Activated T-helper 1 cell treated with anti-CD3 and anti-CD28 coated beads, Interleukin-12 subunit alpha, Interleukin-12 subunit beta, Interleukin-2, Interleukin-4 antibody, amounts not matched to agents 30 ng/mL and 10 ng/mL and 1 ng/mL, durations not matched to agents 14 hours and 24 hours and 36 hours (primary cell): ENCODE data around the gene VCAM1. TPM values are rescaled to one million over a fixed set of nuclear protein-coding genes. Genes with fewer than 3 reads are reported as not detected.

Experiments used
- DNase-seq: peaks from one replicate; pipeline ENCODE4 v3.0.0; 2021; ENCODE audit warnings: low spot score
- H3K27ac Mint-ChIP-seq: one replicate; pipeline ENCODE4 v1.8.0; 2021; ENCODE audit warnings: mild to moderate bottlenecking, mixed read lengths
- H3K27me3 Mint-ChIP-seq: one replicate; pipeline ENCODE4 v1.8.0; 2022; ENCODE audit warnings: mild to moderate bottlenecking, moderate library complexity, mixed read lengths; ENCODE audit not compliant: insufficient read depth
- H3K36me3 Mint-ChIP-seq: one replicate; pipeline ENCODE4 v1.8.0; 2021; ENCODE audit warnings: low read depth, mixed read lengths
- H3K4me1 Mint-ChIP-seq: one replicate; pipeline ENCODE4 v1.8.0; 2021; ENCODE audit warnings: low read depth, mixed read lengths
- H3K4me3 Mint-ChIP-seq: one replicate; pipeline ENCODE4 v1.8.0; 2021; ENCODE audit warnings: mild to moderate bottlenecking, moderate library complexity, mixed read lengths
- H3K9me3 Mint-ChIP-seq: one replicate; pipeline ENCODE4 v1.8.0; 2021; ENCODE audit warnings: mixed read lengths
- intact Hi-C: fragments of 100-400 bp; cut with micrococcal nuclease; formaldehyde crosslinking; loops from one replicate; pipeline ENCODE4 v1.15.1; 2024
- total RNA-seq: library from RNA; stranded (reverse); gene quantifications from 2 replicates; pipeline ENCODE4 v1.2.3, GENCODE V29; 2022

The VCAM1 gene
- total RNA-seq, 1 donor from 2014 or later, result 0.10 TPM

DNA sequence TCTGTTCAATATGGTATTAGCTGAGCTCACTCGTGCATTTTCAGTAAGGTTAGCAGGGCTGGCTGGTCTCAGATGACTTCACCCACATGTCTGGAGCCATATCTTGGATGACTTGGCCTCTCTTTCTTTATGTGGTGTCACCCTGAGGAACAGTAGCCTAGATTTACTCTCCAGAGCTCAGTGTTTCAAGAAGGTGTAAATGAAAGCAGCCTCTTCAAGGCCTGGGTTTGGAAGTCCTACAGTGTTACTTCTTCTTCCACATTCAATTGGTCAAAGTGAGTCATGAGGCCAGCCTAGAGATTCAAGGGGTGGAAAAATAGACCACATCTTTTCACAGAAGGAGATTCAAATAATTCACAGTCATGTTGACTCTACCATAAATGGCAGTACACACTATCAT, 12.2 kb downstream of the VCAM1 start:
- Mint-ChIP-seq H3K9me3 (no peaks in the 10 kb centered on the region), H3K4me3 (no peak overlapping the region), H3K36me3 (no peaks in the 10 kb centered on the region), H3K27me3 (peaks cover 2% of the 10 kb centered on the region), H3K4me1 (no peaks in the 10 kb centered on the region), H3K27ac (no peak overlapping the region)
- DNase-seq, result no peak
- intact Hi-C loops, result no loop called here

DNA sequence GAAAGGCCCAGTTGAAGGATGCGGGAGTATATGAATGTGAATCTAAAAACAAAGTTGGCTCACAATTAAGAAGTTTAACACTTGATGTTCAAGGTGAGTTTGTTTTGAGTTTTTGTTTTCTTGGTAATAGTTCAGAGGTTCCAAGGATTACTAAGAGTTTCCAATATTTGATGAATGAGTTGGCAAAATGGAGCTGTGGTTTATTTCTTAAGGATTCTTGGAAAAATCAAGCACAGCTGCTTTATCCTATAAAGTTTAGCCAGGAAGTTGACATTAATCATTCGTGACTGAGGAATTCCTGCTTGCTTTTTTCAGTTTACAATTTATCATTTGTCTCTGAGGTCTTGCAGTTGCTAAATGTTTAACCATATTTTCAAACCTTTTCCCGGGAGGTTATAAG, 15.1 kb downstream of the VCAM1 start:
- Mint-ChIP-seq H3K36me3 (no peaks in the 10 kb centered on the region), H3K4me1 (no peaks in the 10 kb centered on the region), H3K9me3 (no peaks in the 10 kb centered on the region), H3K27me3 (no peaks in the 10 kb centered on the region), H3K27ac (no peak overlapping the region), H3K4me3 (no peak overlapping the region)
- intact Hi-C loops, result no loop called here
- DNase-seq, result no peak

DNA sequence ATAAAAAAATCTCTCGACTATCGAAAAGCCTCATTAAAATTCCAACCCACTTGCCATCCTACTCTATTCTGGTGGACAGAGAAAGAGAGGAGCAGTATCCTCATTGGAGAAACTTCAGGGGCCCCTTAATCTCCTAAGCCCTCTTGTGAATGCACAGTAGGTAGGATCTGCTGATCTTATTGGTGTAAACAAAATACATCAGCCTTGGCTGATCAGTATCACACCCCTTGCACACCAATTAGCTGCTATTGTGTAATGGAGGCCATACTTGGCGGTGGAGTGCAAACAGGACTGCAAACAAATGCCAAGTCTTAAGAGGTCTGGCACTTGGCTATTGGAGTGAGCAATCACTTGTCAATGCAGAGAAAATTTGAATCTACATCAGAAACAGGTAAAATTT, 15.7 kb downstream of the VCAM1 start:
- intact Hi-C loops, result no loop called here
- no peaks in the 10 kb centered on the region for H3K9me3 Mint-ChIP-seq
- no peaks in the 10 kb centered on the region for H3K27me3 Mint-ChIP-seq
- H3K4me1 Mint-ChIP-seq, result no peaks in the 10 kb centered on the region
- no peak overlapping the region for H3K27ac Mint-ChIP-seq
- no peaks in the 10 kb centered on the region for H3K36me3 Mint-ChIP-seq
- no peak overlapping the region for H3K4me3 Mint-ChIP-seq
- DNase-seq, result no peak

DNA sequence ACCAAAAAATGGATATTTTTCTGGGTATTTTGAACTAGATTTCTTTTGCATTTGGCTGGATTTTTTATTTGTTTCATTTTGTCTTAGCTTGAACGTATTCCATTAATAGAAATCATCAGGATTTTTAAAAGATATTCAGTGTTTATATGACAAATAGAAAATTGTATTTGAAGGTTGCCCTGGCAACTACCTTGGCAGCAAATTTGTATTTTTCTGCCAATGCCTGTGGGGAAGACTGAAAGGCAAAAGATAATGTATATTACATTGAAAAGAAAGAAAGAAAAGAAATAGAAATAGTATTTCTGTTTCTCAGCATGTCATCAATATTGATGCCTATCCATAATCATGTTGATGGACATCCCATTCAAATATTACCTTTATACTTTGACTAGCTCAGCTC, 16.8 kb downstream of the VCAM1 start:
- no peak overlapping the region for H3K4me3 Mint-ChIP-seq
- H3K9me3 Mint-ChIP-seq, result no peaks in the 10 kb centered on the region
- intact Hi-C loops, result no loop called here
- peaks cover 3% of the 10 kb centered on the region for H3K27me3 Mint-ChIP-seq
- DNase-seq, result no peak
- no peaks in the 10 kb centered on the region for H3K4me1 Mint-ChIP-seq
- no peaks in the 10 kb centered on the region for H3K36me3 Mint-ChIP-seq
- H3K27ac Mint-ChIP-seq, result no peak overlapping the region

DNA sequence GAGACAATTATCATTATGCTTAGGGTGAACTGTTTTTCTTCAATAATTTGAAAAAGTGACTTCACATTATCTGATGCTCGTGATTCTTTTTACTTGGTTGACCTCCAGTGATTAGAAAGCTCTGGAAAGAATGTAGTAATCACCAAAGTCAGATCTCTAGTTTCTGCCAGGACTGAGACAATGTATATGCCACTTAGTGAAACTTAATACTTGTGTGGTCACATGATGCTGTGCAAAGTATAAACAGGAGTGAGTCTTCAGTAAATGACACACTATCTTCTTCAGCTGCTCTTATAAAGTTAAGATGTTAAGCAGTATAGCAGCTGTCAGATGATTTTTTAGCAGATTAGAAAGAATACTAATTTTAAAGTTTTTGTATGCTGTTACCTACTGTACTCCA, 17.2 kb downstream of the VCAM1 start:
- Mint-ChIP-seq H3K4me1 (no peaks in the 10 kb centered on the region), H3K27me3 (peaks cover 3% of the 10 kb centered on the region), H3K36me3 (no peaks in the 10 kb centered on the region), H3K9me3 (no peaks in the 10 kb centered on the region), H3K4me3 (no peak overlapping the region), H3K27ac (no peak overlapping the region)
- DNase-seq, result no peak
- intact Hi-C loops, result no loop called here

DNA sequence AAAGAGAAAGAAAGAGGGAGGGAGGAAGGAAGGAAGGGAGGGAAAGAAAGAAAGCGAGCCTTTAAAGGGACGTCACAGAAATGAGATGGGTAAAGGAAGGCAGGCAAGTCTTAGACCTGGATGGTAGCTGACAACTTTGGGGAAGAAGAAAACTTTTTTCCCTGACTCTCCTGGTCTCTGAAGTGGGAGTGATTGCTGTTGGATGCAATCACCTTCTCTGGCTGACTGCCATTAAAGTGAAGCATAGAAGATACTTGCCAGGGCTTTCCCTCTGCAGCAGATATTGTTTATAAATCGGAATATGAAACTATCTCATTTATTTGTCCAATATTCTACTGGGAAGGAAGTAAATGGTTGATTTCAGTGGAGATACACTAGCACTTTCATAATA, 27.0 kb downstream of the VCAM1 start:
- Mint-ChIP-seq H3K9me3 (no peaks in the 10 kb centered on the region), H3K4me3 (no peak overlapping the region), H3K4me1 (no peaks in the 10 kb centered on the region), H3K27ac (no peak overlapping the region), H3K27me3 (peaks cover 9% of the 10 kb centered on the region), H3K36me3 (no peaks in the 10 kb centered on the region)
- DNase-seq, result no peak
- intact Hi-C loops, result no loop called here

DNA sequence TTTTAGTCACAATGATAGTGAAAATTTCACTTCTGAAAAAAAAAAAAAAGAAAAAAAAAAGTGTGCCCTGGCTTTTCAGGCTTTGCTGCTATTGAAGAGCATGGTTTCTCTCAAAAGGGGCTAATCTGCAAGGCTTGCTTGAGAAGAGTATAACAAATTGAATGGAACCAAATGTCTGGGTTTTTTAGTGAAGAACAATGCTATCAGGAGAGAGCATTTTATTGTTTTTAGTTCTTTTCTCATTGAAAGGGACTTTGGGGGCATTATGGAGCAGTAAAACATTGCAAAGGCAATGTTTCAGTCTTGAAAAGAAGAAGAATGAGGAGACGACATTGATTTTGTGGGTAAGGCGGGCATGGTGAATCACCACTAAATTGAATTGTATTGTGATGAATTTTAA, 28.2 kb downstream of the VCAM1 start:
- H3K27me3 Mint-ChIP-seq, result peaks cover 10% of the 10 kb centered on the region
- intact Hi-C loops, result no loop called here
- H3K27ac Mint-ChIP-seq, result no peak overlapping the region
- H3K36me3 Mint-ChIP-seq, result no peaks in the 10 kb centered on the region
- no peaks in the 10 kb centered on the region for H3K9me3 Mint-ChIP-seq
- no peak overlapping the region for H3K4me3 Mint-ChIP-seq
- no peak for DNase-seq
- H3K4me1 Mint-ChIP-seq, result no peaks in the 10 kb centered on the region

DNA sequence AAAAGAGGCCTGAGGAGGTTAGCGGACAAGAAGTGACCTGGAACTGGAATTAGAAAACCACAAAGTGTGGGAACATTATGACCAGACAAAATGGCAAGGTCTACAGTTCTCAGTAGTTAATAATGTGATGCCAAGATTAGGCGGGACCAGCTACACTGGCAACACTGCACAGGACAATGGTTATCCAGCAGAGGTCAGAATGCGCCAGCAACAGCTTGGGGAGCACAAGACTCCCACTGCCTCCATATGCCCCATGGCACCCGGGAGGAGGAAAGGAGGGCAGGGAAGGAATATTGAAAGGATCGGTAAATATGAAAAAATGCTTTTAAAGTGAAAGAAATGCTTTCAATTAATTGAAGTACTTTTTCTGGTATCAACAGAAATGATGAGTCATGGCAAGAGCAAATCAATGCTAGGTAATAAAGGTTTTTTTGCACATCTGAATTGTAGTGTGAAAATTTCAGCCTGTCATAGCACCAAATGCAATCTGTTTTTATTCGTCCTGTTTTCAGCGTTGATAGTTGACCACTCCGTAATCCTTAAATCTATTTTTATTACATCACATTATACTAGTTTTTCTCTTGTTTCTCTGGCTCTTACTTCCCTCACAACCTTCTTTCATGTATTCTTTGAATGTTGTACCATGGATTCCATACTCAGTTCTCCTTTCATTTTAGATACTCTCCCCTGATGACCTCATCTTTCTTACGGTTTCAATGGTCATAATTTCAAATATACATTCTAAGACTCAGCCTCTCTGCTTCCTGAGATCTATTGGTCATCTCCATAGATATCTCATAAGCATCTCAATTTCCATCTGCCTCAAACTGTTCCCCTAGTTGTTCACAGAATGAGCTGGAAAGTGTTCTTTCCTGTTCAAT, 30.7 kb downstream of the VCAM1 start:
- no peaks in the 10 kb centered on the region for H3K9me3 Mint-ChIP-seq
- no peak for DNase-seq
- intact Hi-C loops, result no loop called here
- no peaks in the 10 kb centered on the region for H3K4me1 Mint-ChIP-seq
- no peak overlapping the region for H3K4me3 Mint-ChIP-seq
- H3K27ac Mint-ChIP-seq, result no peak overlapping the region
- H3K36me3 Mint-ChIP-seq, result no peaks in the 10 kb centered on the region
- peaks cover 10% of the 10 kb centered on the region for H3K27me3 Mint-ChIP-seq

DNA sequence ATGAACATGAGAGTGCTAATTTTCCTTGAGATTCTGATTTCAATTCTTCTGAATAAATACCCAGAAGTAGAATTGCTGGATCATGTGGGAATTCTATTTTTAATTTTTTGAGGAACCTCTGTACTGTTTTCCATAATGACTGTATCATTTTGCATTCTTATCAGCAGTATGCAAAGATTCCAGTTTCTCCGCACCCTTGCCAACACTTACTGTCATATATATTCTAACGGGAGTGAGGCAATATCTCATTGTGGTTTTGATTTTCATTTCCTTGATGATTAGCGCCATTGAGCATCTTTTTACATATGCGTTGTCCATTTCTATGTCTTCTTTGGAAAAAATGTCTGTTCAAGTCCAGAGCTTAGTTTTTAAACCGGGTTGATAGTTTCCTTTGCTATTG, 33.2 kb downstream of the VCAM1 start:
- intact Hi-C loops, result no loop called here
- no peak overlapping the region for H3K27ac Mint-ChIP-seq
- peaks cover 12% of the 10 kb centered on the region for H3K27me3 Mint-ChIP-seq
- H3K4me3 Mint-ChIP-seq, result no peak overlapping the region
- no peaks in the 10 kb centered on the region for H3K9me3 Mint-ChIP-seq
- no peaks in the 10 kb centered on the region for H3K4me1 Mint-ChIP-seq
- DNase-seq, result no peak
- H3K36me3 Mint-ChIP-seq, result no peaks in the 10 kb centered on the region

DNA sequence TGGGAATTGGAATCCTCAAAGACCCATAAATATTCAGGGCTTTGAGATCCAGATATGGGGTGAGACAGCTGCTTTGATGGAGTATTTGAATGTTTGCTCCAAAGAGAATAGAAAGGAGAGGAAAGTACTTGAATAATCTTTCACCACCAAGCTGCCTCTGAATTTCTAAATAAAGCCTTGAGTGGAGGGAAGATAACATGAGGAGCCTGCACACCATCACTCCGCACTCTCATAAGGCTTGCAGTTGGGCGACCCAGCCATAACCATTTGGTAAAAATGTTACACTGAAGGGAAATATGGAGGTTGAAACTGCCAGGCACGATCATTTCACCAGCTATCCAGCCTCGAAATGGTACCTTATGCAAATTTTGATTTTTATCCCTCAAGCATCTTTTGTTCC, 38.4 kb downstream of the VCAM1 start:
- no peak overlapping the region for H3K4me3 Mint-ChIP-seq
- DNase-seq, result no peak
- H3K4me1 Mint-ChIP-seq, result no peaks in the 10 kb centered on the region
- no peaks in the 10 kb centered on the region for H3K36me3 Mint-ChIP-seq
- no peak overlapping the region for H3K27ac Mint-ChIP-seq
- peaks cover 1% of the 10 kb centered on the region for H3K27me3 Mint-ChIP-seq
- no peaks in the 10 kb centered on the region for H3K9me3 Mint-ChIP-seq
- intact Hi-C loops, result no loop called here

DNA sequence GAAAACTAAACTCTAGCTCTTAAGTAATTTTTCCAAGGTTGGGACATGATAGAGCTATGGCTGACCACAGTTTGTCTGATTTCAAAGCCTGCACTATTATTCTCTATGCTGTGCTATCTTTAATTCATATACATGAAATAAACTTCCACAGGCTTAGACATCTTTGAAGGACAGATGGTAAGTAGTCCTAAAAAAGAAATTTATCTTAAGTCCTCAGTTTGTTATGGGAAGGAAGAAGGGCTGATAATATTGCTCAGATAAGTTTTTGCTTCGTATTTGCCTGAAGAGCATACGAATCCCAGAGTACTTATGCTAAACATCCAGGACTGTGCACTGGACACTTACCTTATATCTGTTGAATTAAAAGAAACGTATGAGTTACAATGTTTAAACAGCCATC, 39.6 kb downstream of the VCAM1 start:
- Mint-ChIP-seq H3K27ac (no peak overlapping the region), H3K27me3 (peaks cover 1% of the 10 kb centered on the region), H3K4me3 (no peak overlapping the region), H3K36me3 (no peaks in the 10 kb centered on the region), H3K4me1 (no peaks in the 10 kb centered on the region), H3K9me3 (no peaks in the 10 kb centered on the region)
- DNase-seq, result no peak
- intact Hi-C loops, result no loop called here

DNA sequence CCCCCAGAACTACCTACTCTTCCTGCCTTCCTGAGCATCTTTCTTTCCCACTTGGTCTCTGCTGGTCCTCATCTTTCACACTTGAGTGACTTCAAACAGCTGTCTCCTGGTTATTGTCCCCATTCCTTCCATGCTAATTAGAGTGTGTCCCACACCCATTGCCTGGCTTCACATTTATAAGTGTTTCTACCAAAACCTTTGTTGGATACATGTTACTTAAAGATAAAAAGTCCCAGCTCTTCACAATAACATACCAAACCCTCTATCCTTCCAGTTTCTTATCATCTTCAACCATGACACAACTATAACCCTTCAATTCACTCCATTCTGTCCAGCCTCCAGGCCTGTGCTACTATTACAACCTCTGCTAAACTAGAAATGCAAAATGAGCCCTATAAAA, 41.0 kb downstream of the VCAM1 start:
- Mint-ChIP-seq H3K27ac (no peak overlapping the region), H3K27me3 (peaks cover 1% of the 10 kb centered on the region), H3K4me1 (no peaks in the 10 kb centered on the region), H3K36me3 (no peaks in the 10 kb centered on the region), H3K4me3 (no peak overlapping the region), H3K9me3 (no peaks in the 10 kb centered on the region)
- intact Hi-C loops, result no loop called here
- no peak for DNase-seq

DNA sequence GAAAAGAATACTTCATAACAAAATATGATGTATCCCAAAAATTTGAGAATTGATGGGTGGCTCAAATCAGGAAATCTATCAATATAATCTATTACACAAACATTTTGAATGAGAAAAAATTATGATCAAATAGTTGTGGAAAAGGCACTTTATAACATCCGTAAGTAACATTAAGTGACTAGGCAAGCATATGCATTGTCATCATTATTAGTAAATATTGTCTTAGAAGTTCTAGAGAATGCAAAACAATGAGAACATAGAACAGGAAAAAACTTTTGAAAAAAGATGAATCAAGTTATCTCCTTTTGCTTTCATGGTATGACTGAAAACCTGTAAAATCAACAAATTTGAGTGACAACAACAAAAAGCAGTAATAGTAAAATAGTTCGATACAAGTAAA, 42.9 kb downstream of the VCAM1 start:
- Mint-ChIP-seq H3K36me3 (no peaks in the 10 kb centered on the region), H3K4me3 (no peak overlapping the region), H3K9me3 (no peaks in the 10 kb centered on the region), H3K27me3 (no peaks in the 10 kb centered on the region), H3K4me1 (no peaks in the 10 kb centered on the region), H3K27ac (no peak overlapping the region)
- DNase-seq, result no peak
- intact Hi-C loops, result no loop called here
